HG03064 (cell line): Measurements from ENCODE around the gene AMPH.

ENCODE experiments used
- ATAC-seq: cut with Tn5 transposase; IDR thresholded peaks from one replicate; pipeline ENCODE4 v1.9.1; 2021; ENCODE audit warnings: low read depth; ENCODE audit not compliant: unreplicated experiment

Gene AMPH

GRCh38 chr7:38630720-38631673, at the start of gene AMPH:
Gene AMPH, minus strand, starts transcription at chr7:38631373. Its CDS starts 22 bp downstream, at chr7:38631351.
- no peak for ATAC-seq

- ATAC-seq: no peak
Measured at GRCh38 chr7:38679419-38679818, 48.2 kb upstream of the AMPH start.

GRCh38 chr7:38678698-38679054, 47.5 kb upstream of the AMPH start:
- ATAC-seq: no peak

GRCh38 chr7:38677981-38678697, 47.0 kb upstream of the AMPH start:
- no peak for ATAC-seq

GRCh38 chr7:38675494-38676106, 44.4 kb upstream of the AMPH start:
- no peak for ATAC-seq

GRCh38 chr7:38674513-38674912, 43.3 kb upstream of the AMPH start:
- ATAC-seq: no peak

- ATAC-seq: no peak
Measured at GRCh38 chr7:38673795-38674194, 42.6 kb upstream of the AMPH start.

GRCh38 chr7:38671911-38672905, 41.0 kb upstream of the AMPH start:
- no peak for ATAC-seq

- ATAC-seq: no peak
Measured at GRCh38 chr7:38669965-38670520, 38.9 kb upstream of the AMPH start.

- ATAC-seq: no peak
Measured at GRCh38 chr7:38664972-38665371, 33.8 kb upstream of the AMPH start.

GRCh38 chr7:38660427-38661099, 29.4 kb upstream of the AMPH start:
- peak; percentile 73 for ATAC-seq

GRCh38 chr7:38659931-38660330, 28.8 kb upstream of the AMPH start:
- no peak for ATAC-seq

- no peak for ATAC-seq
Measured at GRCh38 chr7:38658921-38659320, 27.7 kb upstream of the AMPH start.

GRCh38 chr7:38656968-38657367, 25.8 kb upstream of the AMPH start:
- ATAC-seq: no peak

- no peak for ATAC-seq
Measured at GRCh38 chr7:38655833-38656774, 24.9 kb upstream of the AMPH start.

- no peak for ATAC-seq
Measured at GRCh38 chr7:38637957-38638356, 6.8 kb upstream of the AMPH start.

GRCh38 chr7:38632411-38632810, 1.2 kb upstream of the AMPH start:
- no peak for ATAC-seq
